Body of pancreas (tissue), 4 donors: ENCODE measurements around the gene MAN1A2.
"Not testable (repeated sequence)": the region's sequence is repeated elsewhere in the genome, so short reads cannot be mapped to it uniquely, and the experiment has no call there.

Experiments used
- CTCF ChIP-seq, 7 experiments: fragments of 450-650 bp in 4 of 7; fragments of 200-600 bp in 3 of 7; sonication (generic) in 3 of 7; IDR thresholded peaks; one replicate each; pipeline ENCODE4 v1.5.1; 2016 to 2019; ENCODE audit warnings: antibody characterized with exemption in 7 of 7
- POLR2A ChIP-seq, 3 donors: fragments of 450-650 bp; IDR thresholded peaks; one replicate each; pipeline ENCODE4 v1.6.1; 2016; ENCODE audit warnings: antibody characterized with exemption in 3 of 3, mild to moderate bottlenecking in 2 of 3

- not testable (repeated sequence) for TF ChIP-seq CTCF, POLR2A (IDR thresholded peaks at IDR 0.05)
Observed at GRCh38 chr1:117475495-117475894, 108.2 kb downstream of the MAN1A2 start.
